Peyer's patch (tissue), 4 donors: ENCODE data around the gene CACNG3. TPM values are rescaled to one million over a fixed set of nuclear protein-coding genes. Genes with fewer than 3 reads are reported as not detected.
"Not testable (repeated sequence)": the region's sequence is repeated elsewhere in the genome, so short reads cannot be mapped to it uniquely, and the experiment has no call there.

ENCODE experiments used
- DNase-seq, 3 donors: peaks; one replicate each; pipeline ENCODE4 v3.0.0-alpha.2; 2017 to 2019
- H3K27ac ChIP-seq, 4 donors: fragments of 200-600 bp; sonication (generic); one replicate each; pipeline ENCODE4 v1.5.1; 2016 to 2019
- H3K27me3 ChIP-seq, 2 donors: fragments of 200-600 bp; sonication (generic); one replicate each; pipeline ENCODE4 v1.5.1; 2019
- H3K36me3 ChIP-seq, 3 donors: fragments of 200-600 bp; sonication (generic); one replicate each; pipeline ENCODE4 v1.5.1; 2016 to 2019
- H3K4me1 ChIP-seq, 4 donors: fragments of 200-600 bp; sonication (generic); one replicate each; pipeline ENCODE4 v1.5.1; 2016 to 2019
- H3K4me3 ChIP-seq, 4 donors: fragments of 200-600 bp; sonication (generic); 1 replicate in 3 of 4; 2 replicates in 1 of 4; pipeline ENCODE4 v1.5.1; 2016 to 2019; ENCODE audit warnings: mild to moderate bottlenecking in 1 of 4
- H3K9me3 ChIP-seq, 4 donors: fragments of 200-600 bp; sonication (generic); one replicate each; pipeline ENCODE4 v1.5.1; 2016 to 2019; ENCODE audit warnings: mild to moderate bottlenecking in 1 of 4
- POLR2A ChIP-seq, 2 donors: fragments of 450-650 bp; IDR thresholded peaks; one replicate each; pipeline ENCODE4 v1.5.1; 2017; ENCODE audit warnings: antibody characterized with exemption in 2 of 2, mild to moderate bottlenecking in 2 of 2, moderate library complexity in 2 of 2
- total RNA-seq, 4 donors: library from RNA; depleted of rRNA; stranded (reverse); fragments of >200 nt; gene quantifications; one replicate each; pipeline ENCODE4 v1.1.0, GENCODE V29; 2016
- TF ChIP-seq, protein P1 (sequence below), 6 experiments: fragments of 450-650 bp in 4 of 6; fragments of 200-600 bp in 2 of 6; sonication (generic) in 1 of 6; IDR thresholded peaks; one replicate each; pipeline ENCODE4 v1.5.1; 2017 to 2019; ENCODE audit warnings: antibody characterized with exemption in 6 of 6, mild to moderate bottlenecking in 3 of 6, moderate library complexity in 1 of 6

CACNG3 gene
- total RNA-seq, 4 donors from 2014 or later: not detected

DNA sequence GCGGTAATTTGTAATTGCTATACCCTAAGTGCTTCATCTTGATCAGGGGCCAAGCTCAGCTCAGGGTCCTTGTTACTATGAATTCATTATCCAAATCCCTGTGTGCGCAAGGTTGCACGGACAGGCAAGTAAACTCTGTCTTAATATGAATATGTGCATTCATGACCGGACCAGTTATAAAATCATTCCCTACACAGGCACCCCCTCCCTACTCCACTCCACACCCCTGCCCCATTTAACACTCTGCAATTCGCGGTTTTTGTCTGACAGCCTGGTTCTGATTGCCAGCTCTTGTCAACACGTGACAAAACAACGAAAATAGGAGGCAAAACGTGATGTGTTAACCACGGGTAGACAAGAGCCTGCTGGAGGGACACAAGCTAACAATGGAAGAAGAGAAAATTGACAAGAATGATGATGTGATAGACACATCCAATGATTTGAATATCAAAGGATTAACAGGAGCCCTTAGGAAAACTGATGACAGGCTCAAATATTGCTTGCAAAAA, 76.5 kb downstream of the CACNG3 start:
- no peak for DNase-seq
- TF ChIP-seq, protein P1, sequence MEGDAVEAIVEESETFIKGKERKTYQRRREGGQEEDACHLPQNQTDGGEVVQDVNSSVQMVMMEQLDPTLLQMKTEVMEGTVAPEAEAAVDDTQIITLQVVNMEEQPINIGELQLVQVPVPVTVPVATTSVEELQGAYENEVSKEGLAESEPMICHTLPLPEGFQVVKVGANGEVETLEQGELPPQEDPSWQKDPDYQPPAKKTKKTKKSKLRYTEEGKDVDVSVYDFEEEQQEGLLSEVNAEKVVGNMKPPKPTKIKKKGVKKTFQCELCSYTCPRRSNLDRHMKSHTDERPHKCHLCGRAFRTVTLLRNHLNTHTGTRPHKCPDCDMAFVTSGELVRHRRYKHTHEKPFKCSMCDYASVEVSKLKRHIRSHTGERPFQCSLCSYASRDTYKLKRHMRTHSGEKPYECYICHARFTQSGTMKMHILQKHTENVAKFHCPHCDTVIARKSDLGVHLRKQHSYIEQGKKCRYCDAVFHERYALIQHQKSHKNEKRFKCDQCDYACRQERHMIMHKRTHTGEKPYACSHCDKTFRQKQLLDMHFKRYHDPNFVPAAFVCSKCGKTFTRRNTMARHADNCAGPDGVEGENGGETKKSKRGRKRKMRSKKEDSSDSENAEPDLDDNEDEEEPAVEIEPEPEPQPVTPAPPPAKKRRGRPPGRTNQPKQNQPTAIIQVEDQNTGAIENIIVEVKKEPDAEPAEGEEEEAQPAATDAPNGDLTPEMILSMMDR (IDR thresholded peaks at IDR 0.05): no peak
- no peak for TF ChIP-seq POLR2A (IDR thresholded peaks at IDR 0.05)
- Histone ChIP-seq H3K27me3 (no peaks in the 10 kb centered on the region), H3K27ac (no peak overlapping the region), H3K4me1 (no peaks in the 10 kb centered on the region), H3K9me3 (peaks cover 0 to 3% (median 0%) of the 10 kb centered on the region in 4 donors), H3K4me3 (no peak overlapping the region), H3K36me3 (no peaks in the 10 kb centered on the region)

DNA sequence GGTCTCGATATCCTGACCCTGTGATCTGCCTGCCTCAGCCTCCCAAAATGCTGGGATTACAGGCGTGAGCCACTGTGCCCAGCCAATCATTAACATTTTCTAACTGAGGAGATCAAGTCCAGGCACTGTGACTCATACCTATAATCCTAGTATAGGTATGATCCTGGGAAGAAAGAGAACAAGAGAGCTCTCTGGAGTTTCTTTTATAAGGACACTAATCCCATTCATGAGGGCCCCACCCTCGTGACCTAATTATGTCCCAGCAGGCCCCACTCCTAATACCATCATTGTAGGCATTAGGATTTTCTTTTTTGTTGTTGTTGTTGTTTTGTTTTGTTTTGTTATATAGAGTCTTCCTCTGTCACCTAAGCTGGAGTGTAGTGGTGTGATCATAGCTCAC, 80.4 kb downstream of the CACNG3 start:
- TF ChIP-seq, protein P1 (IDR thresholded peaks at IDR 0.05): no peak
- no peak for TF ChIP-seq POLR2A (IDR thresholded peaks at IDR 0.05)
- Histone ChIP-seq H3K36me3 (no peaks in the 10 kb centered on the region), H3K4me3 (no peak overlapping the region), H3K9me3 (peaks cover 0 to 3% (median 0%) of the 10 kb centered on the region in 4 donors), H3K27ac (no peak overlapping the region), H3K4me1 (no peaks in the 10 kb centered on the region), H3K27me3 (no peaks in the 10 kb centered on the region)
- no peak for DNase-seq

DNA sequence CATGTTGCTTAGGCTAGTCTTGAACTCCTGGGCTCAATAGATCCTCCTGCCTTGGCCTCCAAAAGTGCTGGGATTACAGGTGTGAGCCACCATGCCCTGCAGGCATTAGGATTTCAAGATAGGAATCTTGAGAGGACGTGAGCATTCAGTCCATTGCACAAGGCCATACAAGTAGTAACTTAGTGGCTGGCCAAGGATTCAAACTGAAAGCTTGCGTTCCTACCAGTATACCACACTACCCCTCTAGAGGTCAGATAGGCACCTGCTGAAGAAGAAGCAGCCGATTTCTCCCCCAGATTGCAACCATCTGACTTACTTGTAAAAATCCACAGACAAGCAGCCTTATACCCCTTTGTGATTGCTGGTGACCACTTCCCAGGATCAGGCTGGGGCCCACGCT, 80.9 kb downstream of the CACNG3 start:
- Histone ChIP-seq H3K27me3 (no peaks in the 10 kb centered on the region), H3K4me3 (no peak overlapping the region), H3K4me1 (no peaks in the 10 kb centered on the region), H3K36me3 (no peaks in the 10 kb centered on the region), H3K9me3 (peaks cover 0 to 3% (median 0%) of the 10 kb centered on the region in 4 donors), H3K27ac (no peak overlapping the region)
- no peak for DNase-seq
- TF ChIP-seq, protein P1 (IDR thresholded peaks at IDR 0.05): no peak
- TF ChIP-seq POLR2A (IDR thresholded peaks at IDR 0.05): no peak

DNA sequence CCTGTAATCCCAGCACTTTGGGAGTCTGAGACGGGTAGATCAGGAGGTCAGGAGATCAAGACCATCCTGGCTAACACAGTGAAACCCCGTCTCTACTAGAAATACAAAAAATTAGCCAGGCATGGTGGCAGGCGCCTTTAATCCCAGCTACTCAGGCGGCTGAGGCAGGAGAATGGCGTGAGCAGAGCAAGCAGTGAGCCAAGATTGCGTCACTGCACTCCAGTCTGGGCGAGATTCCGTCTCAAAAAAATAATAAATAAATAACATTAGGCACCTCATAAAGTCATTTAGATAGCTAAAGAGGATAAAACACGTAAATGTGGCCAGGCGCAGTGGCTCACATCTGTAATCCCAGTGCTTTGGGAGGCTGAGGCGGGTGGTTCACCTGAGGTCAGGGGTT, 87.7 kb downstream of the CACNG3 start:
- not testable (repeated sequence) for H3K9me3 ChIP-seq, DNase-seq, H3K27me3 ChIP-seq, H3K36me3 ChIP-seq, H3K4me3 ChIP-seq, H3K27ac ChIP-seq, H3K4me1 ChIP-seq

DNA sequence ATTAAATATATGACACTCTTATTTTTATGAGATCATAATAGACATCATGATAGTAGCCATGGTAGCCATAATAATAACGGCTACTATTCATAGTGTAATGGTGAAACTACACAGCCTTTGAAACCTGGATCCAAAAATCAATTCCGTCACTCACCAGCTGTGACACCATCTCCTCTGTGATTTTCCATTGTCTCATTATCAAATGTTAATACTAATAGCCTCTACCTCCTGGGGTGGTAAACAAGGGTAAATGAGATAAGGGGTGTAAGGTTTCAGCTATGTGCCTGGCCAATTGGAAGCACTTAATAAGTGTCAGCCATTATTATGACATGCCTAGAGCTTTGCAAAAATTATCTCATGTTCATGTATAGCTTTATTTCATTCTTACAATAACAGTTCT, 88.6 kb downstream of the CACNG3 start:
- DNase-seq: no peak
- Histone ChIP-seq H3K36me3 (no peaks in the 10 kb centered on the region), H3K27ac (no peak overlapping the region), H3K27me3 (no peaks in the 10 kb centered on the region), H3K4me1 (no peaks in the 10 kb centered on the region), H3K4me3 (no peak overlapping the region), H3K9me3 (no peaks in the 10 kb centered on the region)
- TF ChIP-seq, protein P1 (IDR thresholded peaks at IDR 0.05): no peak
- TF ChIP-seq POLR2A (IDR thresholded peaks at IDR 0.05): no peak

DNA sequence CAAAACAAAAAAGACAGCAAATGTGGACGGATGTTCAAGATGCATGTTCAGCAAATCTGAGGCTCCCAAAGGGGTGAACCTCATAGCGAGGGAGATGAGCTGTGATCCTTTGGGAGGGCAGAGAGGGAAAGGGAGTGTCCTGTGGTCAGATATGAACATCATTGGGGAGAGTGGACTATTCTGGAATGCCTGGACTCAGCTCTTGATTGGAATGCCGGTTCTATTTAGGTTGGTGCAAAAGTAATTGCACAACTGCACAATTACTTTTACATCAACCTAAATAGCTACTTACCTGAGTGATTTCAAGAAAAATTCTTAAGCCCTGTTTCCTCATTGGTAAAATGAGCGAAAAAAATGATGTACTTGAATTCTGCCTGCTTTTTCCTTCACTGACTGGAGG, 89.6 kb downstream of the CACNG3 start:
- no peaks in the 10 kb centered on the region for H3K36me3 ChIP-seq
- no peaks in the 10 kb centered on the region for H3K27me3 ChIP-seq
- H3K27ac ChIP-seq: no peak overlapping the region
- H3K4me3 ChIP-seq: no peak overlapping the region
- TF ChIP-seq, protein P1 (IDR thresholded peaks at IDR 0.05): no peak
- TF ChIP-seq POLR2A (IDR thresholded peaks at IDR 0.05): no peak
- H3K9me3 ChIP-seq: no peaks in the 10 kb centered on the region
- DNase-seq: no peak
- no peaks in the 10 kb centered on the region for H3K4me1 ChIP-seq
